Measurements from ENCODE around the gene PALMD.

DNA sequence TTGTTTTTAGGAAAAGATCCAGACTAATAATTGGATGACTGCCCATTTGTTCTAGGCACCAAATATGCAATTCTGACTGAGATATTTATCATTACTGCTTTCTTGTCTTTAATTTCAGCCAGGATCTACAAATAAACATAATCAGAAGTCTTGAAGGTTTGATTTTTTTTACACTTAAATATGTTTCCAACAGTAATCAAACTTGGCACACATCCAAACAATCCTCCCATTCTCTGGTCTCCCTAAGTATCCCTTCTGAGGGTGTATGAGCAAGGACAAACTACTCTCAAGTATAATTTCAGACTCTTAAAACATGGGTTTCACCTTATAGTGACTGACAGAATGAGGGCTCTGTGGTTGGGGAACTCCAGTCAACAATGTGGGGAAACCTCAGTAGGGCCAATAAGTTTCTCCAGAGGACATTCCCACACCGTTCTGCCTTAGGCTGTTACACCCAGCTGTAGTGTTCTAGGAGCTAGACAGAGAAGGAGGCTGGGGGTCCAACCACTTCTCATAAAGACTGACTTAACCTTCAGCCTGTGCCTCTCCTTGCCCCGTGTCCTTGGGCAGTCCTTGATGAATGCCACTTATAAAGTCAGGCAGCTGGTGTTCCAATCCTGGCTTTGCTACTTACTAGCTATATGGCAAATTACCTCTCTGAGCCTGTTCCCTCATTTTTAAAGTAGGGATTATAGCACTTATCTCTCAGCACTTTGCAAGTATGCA is 1.5 kb upstream of the PALMD start:
- TF ChIP-seq POLR2A (IDR thresholded peaks at IDR 0.05) = no peak
- TF ChIP-seq, protein P1, sequence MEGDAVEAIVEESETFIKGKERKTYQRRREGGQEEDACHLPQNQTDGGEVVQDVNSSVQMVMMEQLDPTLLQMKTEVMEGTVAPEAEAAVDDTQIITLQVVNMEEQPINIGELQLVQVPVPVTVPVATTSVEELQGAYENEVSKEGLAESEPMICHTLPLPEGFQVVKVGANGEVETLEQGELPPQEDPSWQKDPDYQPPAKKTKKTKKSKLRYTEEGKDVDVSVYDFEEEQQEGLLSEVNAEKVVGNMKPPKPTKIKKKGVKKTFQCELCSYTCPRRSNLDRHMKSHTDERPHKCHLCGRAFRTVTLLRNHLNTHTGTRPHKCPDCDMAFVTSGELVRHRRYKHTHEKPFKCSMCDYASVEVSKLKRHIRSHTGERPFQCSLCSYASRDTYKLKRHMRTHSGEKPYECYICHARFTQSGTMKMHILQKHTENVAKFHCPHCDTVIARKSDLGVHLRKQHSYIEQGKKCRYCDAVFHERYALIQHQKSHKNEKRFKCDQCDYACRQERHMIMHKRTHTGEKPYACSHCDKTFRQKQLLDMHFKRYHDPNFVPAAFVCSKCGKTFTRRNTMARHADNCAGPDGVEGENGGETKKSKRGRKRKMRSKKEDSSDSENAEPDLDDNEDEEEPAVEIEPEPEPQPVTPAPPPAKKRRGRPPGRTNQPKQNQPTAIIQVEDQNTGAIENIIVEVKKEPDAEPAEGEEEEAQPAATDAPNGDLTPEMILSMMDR (IDR thresholded peaks at IDR 0.05) = no peak
